ENCODE measurements around the gene SPDL1. TPM values are rescaled to one million over a fixed set of nuclear protein-coding genes. Genes with fewer than 3 reads are reported as not detected.

The SPDL1 gene
- total RNA-seq, 1 experiment from 2014 or later = 60.0 TPM

DNA sequence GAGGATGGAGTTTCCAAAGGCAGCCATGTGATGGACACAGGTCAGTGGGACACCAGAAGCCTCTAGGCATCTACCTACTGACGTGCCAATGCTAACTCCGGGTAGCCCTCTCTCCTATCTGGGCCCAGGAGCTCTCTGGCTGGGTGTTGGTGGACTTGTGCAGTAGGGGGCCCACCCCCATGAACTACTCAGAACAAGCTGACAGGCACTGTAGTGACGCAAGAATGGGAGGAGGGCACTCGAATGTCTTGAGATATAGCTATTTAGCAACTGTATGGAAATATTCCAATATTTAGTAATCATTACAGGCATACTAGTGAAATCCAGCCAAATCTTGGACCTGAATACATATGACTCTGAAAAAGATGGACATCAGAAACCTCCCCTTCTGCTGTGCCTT lies 47.8 kb downstream of the SPDL1 start:
- no peak overlapping the region for H3K4me3 Mint-ChIP-seq (ENCODE audit: unreplicated experiment)
- H3K9me3 Mint-ChIP-seq (ENCODE audit: unreplicated experiment) = peaks cover 15% of the 10 kb centered on the region
- Histone ChIP-seq H3K36me3 (ENCODE audit: control insufficient read depth, insufficient read depth, low read length) (no peaks in the 10 kb centered on the region), H3K9me3 (peaks cover 5% of the 10 kb centered on the region), H3K27me3 (replicated peaks; ENCODE audit: control insufficient read depth, insufficient read depth, low read length) (no peaks in the 10 kb centered on the region), H3K4me1 (peaks cover 11% of the 10 kb centered on the region), H3K4me3 (ENCODE audit: low read depth, low read length) (no peak overlapping the region)
- no peak overlapping the region for H3K27ac Mint-ChIP-seq (ENCODE audit: unreplicated experiment)
- peaks cover 5% of the 10 kb centered on the region for H3K27me3 Mint-ChIP-seq (ENCODE audit: insufficient read depth, unreplicated experiment)
- CTCF ChIA-PET = no interaction called here
- TF ChIP-seq, protein P1, sequence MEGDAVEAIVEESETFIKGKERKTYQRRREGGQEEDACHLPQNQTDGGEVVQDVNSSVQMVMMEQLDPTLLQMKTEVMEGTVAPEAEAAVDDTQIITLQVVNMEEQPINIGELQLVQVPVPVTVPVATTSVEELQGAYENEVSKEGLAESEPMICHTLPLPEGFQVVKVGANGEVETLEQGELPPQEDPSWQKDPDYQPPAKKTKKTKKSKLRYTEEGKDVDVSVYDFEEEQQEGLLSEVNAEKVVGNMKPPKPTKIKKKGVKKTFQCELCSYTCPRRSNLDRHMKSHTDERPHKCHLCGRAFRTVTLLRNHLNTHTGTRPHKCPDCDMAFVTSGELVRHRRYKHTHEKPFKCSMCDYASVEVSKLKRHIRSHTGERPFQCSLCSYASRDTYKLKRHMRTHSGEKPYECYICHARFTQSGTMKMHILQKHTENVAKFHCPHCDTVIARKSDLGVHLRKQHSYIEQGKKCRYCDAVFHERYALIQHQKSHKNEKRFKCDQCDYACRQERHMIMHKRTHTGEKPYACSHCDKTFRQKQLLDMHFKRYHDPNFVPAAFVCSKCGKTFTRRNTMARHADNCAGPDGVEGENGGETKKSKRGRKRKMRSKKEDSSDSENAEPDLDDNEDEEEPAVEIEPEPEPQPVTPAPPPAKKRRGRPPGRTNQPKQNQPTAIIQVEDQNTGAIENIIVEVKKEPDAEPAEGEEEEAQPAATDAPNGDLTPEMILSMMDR (IDR thresholded peaks at IDR 0.05; ENCODE audit: insufficient read depth in 1 of 2, low read depth in 1 of 2, low read length in 1 of 2, severe bottlenecking in 1 of 2, unreplicated experiment in 1 of 2) = no peak
- H3K4me1 Mint-ChIP-seq (ENCODE audit: low read depth, unreplicated experiment) = peaks cover 10% of the 10 kb centered on the region
- no peak for DNase-seq
- no peaks in the 10 kb centered on the region for H3K36me3 Mint-ChIP-seq (ENCODE audit: insufficient read depth, unreplicated experiment)
- no TSS peak for BruUV-seq (replicated peaks)
- intact Hi-C loops (cut with micrococcal nuclease; ENCODE audit: unreplicated experiment) = no loop called here
- POLR2A ChIA-PET = no interaction called here

DNA sequence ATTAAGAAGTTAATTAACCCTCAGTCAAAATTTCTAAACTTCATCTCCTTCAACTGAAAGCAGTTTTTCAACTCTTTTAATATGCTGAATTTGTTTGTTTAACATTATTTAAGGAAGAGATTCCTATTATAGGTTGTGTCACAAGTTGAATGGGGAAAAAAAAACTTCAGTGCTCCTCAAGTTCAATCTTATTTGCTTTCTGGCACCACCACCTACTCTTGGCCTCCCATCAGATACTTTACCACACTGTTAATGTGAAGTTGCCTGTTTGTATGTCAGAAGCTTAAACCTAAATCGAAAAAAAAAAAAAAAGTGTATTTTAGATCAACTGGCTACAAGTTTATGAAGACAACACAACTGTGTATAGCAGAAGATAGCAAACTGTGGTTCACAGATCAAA lies 49.4 kb downstream of the SPDL1 start:
- ChIA-PET CTCF (no interaction called here), POLR2A (no interaction called here)
- peaks cover 15% of the 10 kb centered on the region for H3K9me3 Mint-ChIP-seq (ENCODE audit: unreplicated experiment)
- H3K36me3 ChIP-seq (ENCODE audit: control insufficient read depth, insufficient read depth, low read length) = no peaks in the 10 kb centered on the region
- H3K27me3 Mint-ChIP-seq (ENCODE audit: insufficient read depth, unreplicated experiment) = peaks cover 5% of the 10 kb centered on the region
- no peak overlapping the region for H3K27ac Mint-ChIP-seq (ENCODE audit: unreplicated experiment)
- H3K4me1 ChIP-seq = peaks cover 11% of the 10 kb centered on the region
- H3K27me3 ChIP-seq (replicated peaks; ENCODE audit: control insufficient read depth, insufficient read depth, low read length) = no peaks in the 10 kb centered on the region
- intact Hi-C loops (cut with micrococcal nuclease; ENCODE audit: unreplicated experiment) = no loop called here
- BruUV-seq (replicated peaks) = no TSS peak
- no peak for DNase-seq
- peaks cover 5% of the 10 kb centered on the region for H3K9me3 ChIP-seq
- no peak overlapping the region for H3K4me3 ChIP-seq (ENCODE audit: low read depth, low read length)
- no peak overlapping the region for H3K4me3 Mint-ChIP-seq (ENCODE audit: unreplicated experiment)
- TF ChIP-seq, protein P1 (IDR thresholded peaks at IDR 0.05; ENCODE audit: insufficient read depth in 1 of 2, low read depth in 1 of 2, low read length in 1 of 2, severe bottlenecking in 1 of 2, unreplicated experiment in 1 of 2) = no peak
- H3K4me1 Mint-ChIP-seq (ENCODE audit: low read depth, unreplicated experiment) = peaks cover 10% of the 10 kb centered on the region
- H3K36me3 Mint-ChIP-seq (ENCODE audit: insufficient read depth, unreplicated experiment) = no peaks in the 10 kb centered on the region

DNA sequence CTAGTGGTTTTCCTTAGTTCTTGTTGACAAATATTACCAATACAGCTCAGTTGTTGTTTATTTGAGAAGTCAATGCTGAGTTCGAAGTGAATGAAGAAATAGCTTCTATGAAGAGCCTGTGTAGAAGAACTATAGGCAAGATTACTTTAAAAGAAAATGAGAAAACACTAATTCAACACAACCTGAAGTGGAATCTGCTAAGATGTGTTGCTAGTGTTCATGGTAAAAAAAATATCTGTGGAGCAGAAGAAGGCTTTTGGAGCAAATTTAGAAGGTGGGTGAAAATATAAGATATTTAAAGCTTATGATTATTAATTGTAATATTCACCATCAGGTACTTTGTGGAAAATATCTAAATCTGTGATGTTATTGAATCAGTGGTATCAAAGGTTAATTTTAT lies 51.0 kb downstream of the SPDL1 start:
- peaks cover 15% of the 10 kb centered on the region for H3K9me3 Mint-ChIP-seq (ENCODE audit: unreplicated experiment)
- ChIA-PET POLR2A (no interaction called here), CTCF (no interaction called here)
- Histone ChIP-seq H3K36me3 (ENCODE audit: control insufficient read depth, insufficient read depth, low read length) (no peaks in the 10 kb centered on the region), H3K27me3 (replicated peaks; ENCODE audit: control insufficient read depth, insufficient read depth, low read length) (no peaks in the 10 kb centered on the region), H3K4me1 (peaks cover 8% of the 10 kb centered on the region), H3K4me3 (ENCODE audit: low read depth, low read length) (no peak overlapping the region), H3K9me3 (peaks cover 8% of the 10 kb centered on the region)
- H3K27me3 Mint-ChIP-seq (ENCODE audit: insufficient read depth, unreplicated experiment) = peaks cover 5% of the 10 kb centered on the region
- no peaks in the 10 kb centered on the region for H3K36me3 Mint-ChIP-seq (ENCODE audit: insufficient read depth, unreplicated experiment)
- DNase-seq = no peak
- H3K4me3 Mint-ChIP-seq (ENCODE audit: unreplicated experiment) = no peak overlapping the region
- BruUV-seq (replicated peaks) = no TSS peak
- intact Hi-C loops (cut with micrococcal nuclease; ENCODE audit: unreplicated experiment) = no loop called here
- TF ChIP-seq, protein P1 (IDR thresholded peaks at IDR 0.05; ENCODE audit: insufficient read depth in 1 of 2, low read depth in 1 of 2, low read length in 1 of 2, severe bottlenecking in 1 of 2, unreplicated experiment in 1 of 2) = no peak
- peaks cover 7% of the 10 kb centered on the region for H3K4me1 Mint-ChIP-seq (ENCODE audit: low read depth, unreplicated experiment)
- no peak overlapping the region for H3K27ac Mint-ChIP-seq (ENCODE audit: unreplicated experiment)
